H9 (cell line): ENCODE results near the gene FCAR. TPM values are rescaled to one million over a fixed set of nuclear protein-coding genes. Genes with fewer than 3 reads are reported as not detected.

Experiments
- DNase-seq: peaks from one replicate; pipeline ENCODE4 v3.0.0-alpha.2; 2017
- H2AFZ ChIP-seq: one replicate; pipeline ENCODE4 v1.6.1; 2013; ENCODE audit warnings: mild to moderate bottlenecking, low read length, control low read depth, moderate library complexity
- H2AK5ac ChIP-seq: 2 replicates; pipeline ENCODE4 v1.6.1; 2013; ENCODE audit warnings: low read length, control low read depth, mixed read lengths; ENCODE audit not compliant: insufficient read length
- H2BK120ac ChIP-seq: one replicate; pipeline ENCODE4 v1.6.1; 2013; ENCODE audit warnings: low read depth, mild to moderate bottlenecking, low read length, control low read depth, inconsistent platforms; ENCODE audit not compliant: poor library complexity, severe bottlenecking
- H2BK12ac ChIP-seq: 2 replicates; pipeline ENCODE4 v1.6.1; 2013; ENCODE audit warnings: low read length, control low read depth, mixed read lengths, low read depth; ENCODE audit not compliant: insufficient read length
- H2BK15ac ChIP-seq: 2 replicates; pipeline ENCODE4 v1.6.1; 2013; ENCODE audit warnings: low read depth, low read length, control low read depth
- H2BK20ac ChIP-seq: one replicate; pipeline ENCODE4 v1.6.1; 2013; ENCODE audit warnings: low read depth, mild to moderate bottlenecking, low read length, control low read depth, inconsistent platforms; ENCODE audit not compliant: poor library complexity, severe bottlenecking
- H2BK5ac ChIP-seq: 2 replicates; pipeline ENCODE4 v1.6.1; 2013; ENCODE audit warnings: low read length, control low read depth, mixed read lengths; ENCODE audit not compliant: insufficient read length
- H3K14ac ChIP-seq: 2 replicates; pipeline ENCODE4 v1.6.1; 2013; ENCODE audit warnings: low read length, control low read depth; ENCODE audit not compliant: insufficient read depth
- H3K18ac ChIP-seq: 2 replicates; pipeline ENCODE4 v1.6.1; 2013; ENCODE audit warnings: low read depth, mild to moderate bottlenecking, mixed read lengths, low read length, control low read depth; ENCODE audit not compliant: insufficient read length
- H3K23ac ChIP-seq: 2 replicates; pipeline ENCODE4 v1.6.1; 2013; ENCODE audit warnings: low read length, control low read depth, mixed read lengths, low read depth; ENCODE audit not compliant: insufficient read length
- H3K23me2 ChIP-seq: 2 replicates; pipeline ENCODE4 v1.6.1; 2013; ENCODE audit warnings: low read depth, mild to moderate bottlenecking, mixed read lengths, low read length, control low read depth; ENCODE audit not compliant: insufficient read length, poor library complexity, severe bottlenecking
- H3K27ac ChIP-seq: 2 replicates; pipeline ENCODE4 v1.5.1; 2013; ENCODE audit warnings: low read length, control low read depth, mixed read lengths, low read depth; ENCODE audit not compliant: insufficient read length
- H3K27me3 ChIP-seq: 2 replicates; pipeline ENCODE4 v1.6.1; 2013; ENCODE audit warnings: low read length, control low read depth, inconsistent platforms; ENCODE audit not compliant: insufficient read depth
- H3K4ac ChIP-seq: 2 replicates; pipeline ENCODE4 v1.6.1; 2013; ENCODE audit warnings: low read depth, mild to moderate bottlenecking, control low read depth, inconsistent platforms, low read length, moderate library complexity
- H3K4me1 ChIP-seq: 2 replicates; pipeline ENCODE4 v1.6.1; 2013; ENCODE audit warnings: low read length, control low read depth, inconsistent platforms; ENCODE audit not compliant: insufficient read depth
- H3K4me2 ChIP-seq: 2 replicates; pipeline ENCODE4 v1.6.1; 2013; ENCODE audit warnings: low read length, control low read depth, mixed read lengths; ENCODE audit not compliant: insufficient read length, insufficient read depth
- H3K56ac ChIP-seq: 2 replicates; pipeline ENCODE4 v1.6.1; 2013; ENCODE audit warnings: low read depth, mild to moderate bottlenecking, mixed read lengths, low read length, control low read depth; ENCODE audit not compliant: insufficient read length
- H3K79me1 ChIP-seq: 2 replicates; pipeline ENCODE4 v1.6.1; 2013; ENCODE audit warnings: low read depth, mild to moderate bottlenecking, moderate library complexity, low read length, control low read depth, inconsistent platforms; ENCODE audit not compliant: insufficient read depth, poor library complexity, severe bottlenecking
- H3K79me2 ChIP-seq: 2 replicates; pipeline ENCODE4 v1.6.1; 2013; ENCODE audit warnings: low read length, control low read depth, inconsistent platforms; ENCODE audit not compliant: insufficient read depth
- H3K9ac ChIP-seq: 2 replicates; pipeline ENCODE4 v1.6.1; 2013; ENCODE audit warnings: low read length, control low read depth, mixed read lengths; ENCODE audit not compliant: insufficient read length; ENCODE audit errors: extremely low read depth
- H3K9me3 ChIP-seq: one replicate; pipeline ENCODE4 v1.6.1; 2013; ENCODE audit warnings: low read depth, low read length, inconsistent platforms; ENCODE audit not compliant: control insufficient read depth
- H3T11ph ChIP-seq: one replicate; pipeline ENCODE4 v1.6.1; 2013; ENCODE audit warnings: mild to moderate bottlenecking, low read length, control low read depth, inconsistent platforms
- H4K20me1 ChIP-seq: one replicate; pipeline ENCODE4 v1.6.1; 2013; ENCODE audit not compliant: control insufficient read depth, insufficient read length, insufficient read depth
- H4K5ac ChIP-seq: 2 replicates; pipeline ENCODE4 v1.6.1; 2013; ENCODE audit warnings: low read depth, mild to moderate bottlenecking, mixed read lengths, low read length, control low read depth; ENCODE audit not compliant: insufficient read length
- H4K8ac ChIP-seq: replicated peaks from 2 replicates; pipeline ENCODE4 v1.6.1; 2013; ENCODE audit warnings: low read length, control low read depth, mixed read lengths, low read depth; ENCODE audit not compliant: insufficient read length
- H4K91ac ChIP-seq: 2 replicates; pipeline ENCODE4 v1.6.1; 2013; ENCODE audit warnings: low read depth, mild to moderate bottlenecking, moderate library complexity, mixed read lengths, low read length, control low read depth; ENCODE audit not compliant: insufficient read length
- H3K27ac Mint-ChIP-seq, 3 experiments: 2 replicates in 2 of 3; 3 replicates in 1 of 3; pipeline ENCODE4 v1.8.0; 2020 to 2021; ENCODE audit warnings: mixed read lengths in 3 of 3, mild to moderate bottlenecking in 1 of 3, moderate library complexity in 1 of 3
- H3K27me3 Mint-ChIP-seq: 2 replicates; pipeline ENCODE4 v1.8.0; 2021; ENCODE audit warnings: low read depth, mild to moderate bottlenecking, moderate library complexity, mixed read lengths
- H3K36me3 Mint-ChIP-seq, 3 experiments: 2 replicates in 2 of 3; 3 replicates in 1 of 3; pipeline ENCODE4 v1.8.0; 2020 to 2021; ENCODE audit warnings: low read depth in 3 of 3, mixed read lengths in 3 of 3; ENCODE audit not compliant: insufficient read depth in 1 of 3
- H3K4me1 Mint-ChIP-seq, 2 experiments: 2 replicates each; pipeline ENCODE4 v1.8.0; 2020; ENCODE audit warnings: mixed read lengths in 2 of 2
- H3K4me3 Mint-ChIP-seq, 2 experiments: 2 replicates in 1 of 2; 3 replicates in 1 of 2; pipeline ENCODE4 v1.8.0; 2020 to 2021; ENCODE audit warnings: mild to moderate bottlenecking in 2 of 2, mixed read lengths in 2 of 2, moderate library complexity in 1 of 2
- H3K9me3 Mint-ChIP-seq, 2 experiments: 2 replicates in 1 of 2; 3 replicates in 1 of 2; pipeline ENCODE4 v1.8.0; 2020; ENCODE audit warnings: mild to moderate bottlenecking in 2 of 2, mixed read lengths in 2 of 2, moderate library complexity in 1 of 2
- CTCF ChIP-seq: fragments of 200-600 bp; sonication (generic); conservative IDR thresholded peaks from 3 replicates; pipeline ENCODE4 v1.8.0; 2021; ENCODE audit warnings: antibody characterized with exemption, mild to moderate bottlenecking
- WGBS: extraction: QIAGEN DNeasy Blood & Tissue Kit; methylation state at CpG from one replicate; pipeline ENCODE4 v1.1.7; 2013; ENCODE audit warnings: missing lambda C conversion rate, low lambda C conversion rate, mixed read lengths; ENCODE audit not compliant: insufficient read length; ENCODE audit errors: extremely low coverage; 5-methylcytosine and 5-hydroxymethylcytosine counted together
- total RNA-seq: library from RNA; stranded (reverse); gene quantifications from 2 replicates; pipeline ENCODE4 v1.2.1, GENCODE V29; 2021

FCAR gene
- total RNA-seq, 1 experiment from 2014 or later: not detected

GRCh38 chr19:54883228-54883627 is 9.2 kb downstream of the FCAR start:
- H3K56ac ChIP-seq: no peak overlapping the region
- H3K27me3 Mint-ChIP-seq: peaks cover 29% of the 10 kb centered on the region
- no peak overlapping the region for H2AFZ ChIP-seq

More at GRCh38 chr19:54883228-54883627, 9.2 kb downstream of the FCAR start:
- H3K27me3 ChIP-seq: no peaks in the 10 kb centered on the region
- H4K91ac ChIP-seq: no peak overlapping the region
- no peak overlapping the region for H3K14ac ChIP-seq
- H3K4me1 ChIP-seq: no peaks in the 10 kb centered on the region
- WGBS: no CpG with 5 or more reads among the region's 9 CpGs
- H2BK120ac ChIP-seq: no peak overlapping the region
- H3K23me2 ChIP-seq: no peaks in the 10 kb centered on the region
- no peak overlapping the region for H4K8ac ChIP-seq
- H3K9ac ChIP-seq: no peak overlapping the region
- no peak overlapping the region for H3K4ac ChIP-seq
- Mint-ChIP-seq H3K9me3 (peaks cover 7 to 95% of the 10 kb centered on the region in 2 experiments), H3K27ac (no peak overlapping the region), H3K4me1 (peaks cover 0 to 10% of the 10 kb centered on the region in 2 experiments; a peak in 2 of 4 replicates), H3K4me3 (no peak overlapping the region), H3K36me3 (peaks cover 0 to 5% (median 0%) of the 10 kb centered on the region in 3 experiments; a peak in 3 of 7 replicates)
- no peak overlapping the region for H2BK15ac ChIP-seq
- H4K20me1 ChIP-seq: no peaks in the 10 kb centered on the region
- no peak overlapping the region for H3K27ac ChIP-seq
- H3K18ac ChIP-seq: no peak overlapping the region
- H3K79me2 ChIP-seq: no peaks in the 10 kb centered on the region
- no peak overlapping the region for H2AK5ac ChIP-seq
- H2BK20ac ChIP-seq: no peak overlapping the region
- no peak for DNase-seq
- TF ChIP-seq CTCF: no peak
- H3K9me3 ChIP-seq: no peaks in the 10 kb centered on the region
- no peak overlapping the region for H2BK12ac ChIP-seq
- H3K79me1 ChIP-seq: no peaks in the 10 kb centered on the region
- H3K23ac ChIP-seq: no peak overlapping the region
- H4K5ac ChIP-seq: no peak overlapping the region
- no peak overlapping the region for H3K4me2 ChIP-seq
- no peak overlapping the region for H3T11ph ChIP-seq
- H2BK5ac ChIP-seq: no peak overlapping the region
